ENCODE measurements around the gene SPEF2.

The SPEF2 gene

DNA sequence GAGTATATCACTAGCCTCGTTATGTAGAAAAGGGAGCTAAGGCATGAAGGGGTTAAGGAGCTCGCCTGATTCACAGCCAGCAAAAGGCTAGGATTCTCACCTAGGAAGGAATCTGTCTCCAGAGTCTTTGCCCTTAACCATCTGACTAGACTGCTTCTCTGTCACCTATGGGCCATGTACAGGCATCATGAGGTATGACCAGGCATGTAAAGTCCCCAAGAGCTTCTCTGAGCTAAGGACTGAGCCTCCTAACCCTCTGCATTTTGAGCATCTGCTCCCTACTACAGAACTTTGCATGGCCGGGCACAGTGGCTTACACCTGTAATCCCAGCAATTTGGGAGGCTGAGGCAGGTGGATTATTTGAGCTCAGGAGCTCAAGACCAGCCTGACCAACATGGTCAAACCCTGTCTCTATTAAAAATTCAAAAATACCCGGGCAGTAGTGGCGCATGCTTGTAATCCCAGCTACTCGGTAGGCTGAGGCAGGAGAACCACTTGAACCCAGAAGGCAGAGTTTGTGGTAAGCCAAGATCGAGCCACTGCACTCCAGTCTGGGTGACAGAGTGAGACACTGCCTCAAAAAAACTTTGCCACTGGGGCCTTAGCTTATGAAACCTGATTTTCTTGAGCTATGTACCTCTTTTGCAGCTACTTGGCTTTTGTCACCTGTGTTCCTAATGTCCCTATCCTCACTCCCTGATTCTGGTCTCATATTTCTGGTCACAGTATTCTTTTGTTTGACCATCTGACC is 205.9 kb downstream of the SPEF2 start:
- no peak overlapping the region for H2AFZ ChIP-seq (ENCODE audit: low read length)
- H4K20me1 ChIP-seq (ENCODE audit: insufficient read depth, low read length), result no peaks in the 10 kb centered on the region
- H3K79me2 ChIP-seq (ENCODE audit: insufficient read depth, low read length), result no peaks in the 10 kb centered on the region
- H3K9me3 ChIP-seq (ENCODE audit: low read length), result no peaks in the 10 kb centered on the region
- H3K9ac ChIP-seq (ENCODE audit: low read length), result no peak overlapping the region
- H3K4me2 ChIP-seq (ENCODE audit: low read length), result no peak overlapping the region
- TF ChIP-seq, protein P1, sequence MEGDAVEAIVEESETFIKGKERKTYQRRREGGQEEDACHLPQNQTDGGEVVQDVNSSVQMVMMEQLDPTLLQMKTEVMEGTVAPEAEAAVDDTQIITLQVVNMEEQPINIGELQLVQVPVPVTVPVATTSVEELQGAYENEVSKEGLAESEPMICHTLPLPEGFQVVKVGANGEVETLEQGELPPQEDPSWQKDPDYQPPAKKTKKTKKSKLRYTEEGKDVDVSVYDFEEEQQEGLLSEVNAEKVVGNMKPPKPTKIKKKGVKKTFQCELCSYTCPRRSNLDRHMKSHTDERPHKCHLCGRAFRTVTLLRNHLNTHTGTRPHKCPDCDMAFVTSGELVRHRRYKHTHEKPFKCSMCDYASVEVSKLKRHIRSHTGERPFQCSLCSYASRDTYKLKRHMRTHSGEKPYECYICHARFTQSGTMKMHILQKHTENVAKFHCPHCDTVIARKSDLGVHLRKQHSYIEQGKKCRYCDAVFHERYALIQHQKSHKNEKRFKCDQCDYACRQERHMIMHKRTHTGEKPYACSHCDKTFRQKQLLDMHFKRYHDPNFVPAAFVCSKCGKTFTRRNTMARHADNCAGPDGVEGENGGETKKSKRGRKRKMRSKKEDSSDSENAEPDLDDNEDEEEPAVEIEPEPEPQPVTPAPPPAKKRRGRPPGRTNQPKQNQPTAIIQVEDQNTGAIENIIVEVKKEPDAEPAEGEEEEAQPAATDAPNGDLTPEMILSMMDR (IDR thresholded peaks at IDR 0.05; ENCODE audit: low read length), result no peak
- TF ChIP-seq EZH2 (IDR thresholded peaks at IDR 0.05; ENCODE audit: borderline replicate concordance, low read length), result no peak
- no peaks in the 10 kb centered on the region for H3F3A ChIP-seq (ENCODE audit: insufficient read depth, low read length)
- H3K4me3 ChIP-seq (ENCODE audit: low read depth, low read length, poor library complexity, severe bottlenecking), result no peak overlapping the region
- no peaks in the 10 kb centered on the region for H3K27me3 ChIP-seq (ENCODE audit: insufficient read depth, low read length)
- no peaks in the 10 kb centered on the region; the same call in 1 of the 2 replicates for H3K36me3 ChIP-seq (ENCODE audit: insufficient read depth, low read length)
- no peaks in the 10 kb centered on the region for H3K9me2 ChIP-seq (ENCODE audit: low read depth, low read length)
- peaks cover 21% of the 10 kb centered on the region for H3K4me1 ChIP-seq (ENCODE audit: insufficient read depth, low read length, severe bottlenecking)
- no peak overlapping the region for H3K27ac ChIP-seq (ENCODE audit: low read depth, low read length, poor library complexity, severe bottlenecking)

DNA sequence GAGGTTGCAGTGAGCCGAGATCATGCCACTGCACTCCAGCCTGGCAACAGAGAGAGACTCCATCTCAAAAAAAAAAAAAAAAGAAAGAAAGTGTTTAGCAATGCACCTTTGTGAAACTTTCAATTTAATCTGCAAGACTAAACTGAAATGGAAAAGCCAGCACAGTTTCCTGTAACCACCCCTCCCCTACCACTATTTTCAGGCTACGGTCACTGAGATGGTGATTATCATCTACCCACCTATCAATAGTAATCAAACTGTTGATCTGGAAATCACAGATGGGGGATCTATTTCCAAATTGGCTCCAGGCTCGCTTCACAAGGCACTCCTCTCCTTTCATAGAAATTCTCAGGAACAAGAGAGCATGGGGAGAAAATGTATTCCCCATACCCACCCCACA is 208.4 kb downstream of the SPEF2 start:
- Histone ChIP-seq H3K4me1 (ENCODE audit: insufficient read depth, low read length, severe bottlenecking) (peaks cover 29% of the 10 kb centered on the region), H3K4me2 (ENCODE audit: low read length) (no peak overlapping the region), H3K79me2 (ENCODE audit: insufficient read depth, low read length) (no peaks in the 10 kb centered on the region), H3K9me3 (ENCODE audit: low read length) (no peaks in the 10 kb centered on the region), H4K20me1 (ENCODE audit: insufficient read depth, low read length) (no peaks in the 10 kb centered on the region), H3K36me3 (ENCODE audit: insufficient read depth, low read length) (no peaks in the 10 kb centered on the region; the same call in 1 of the 2 replicates), H2AFZ (ENCODE audit: low read length) (no peak overlapping the region), H3K27ac (ENCODE audit: low read depth, low read length, poor library complexity, severe bottlenecking) (no peak overlapping the region), H3K27me3 (ENCODE audit: insufficient read depth, low read length) (no peaks in the 10 kb centered on the region), H3K4me3 (ENCODE audit: low read depth, low read length, poor library complexity, severe bottlenecking) (no peak overlapping the region), H3F3A (ENCODE audit: insufficient read depth, low read length) (no peaks in the 10 kb centered on the region), H3K9me2 (ENCODE audit: low read depth, low read length) (no peaks in the 10 kb centered on the region), H3K9ac (ENCODE audit: low read length) (no peak overlapping the region)
- TF ChIP-seq, protein P1 (IDR thresholded peaks at IDR 0.05; ENCODE audit: low read length), result no peak
- TF ChIP-seq EZH2 (IDR thresholded peaks at IDR 0.05; ENCODE audit: borderline replicate concordance, low read length), result no peak

DNA sequence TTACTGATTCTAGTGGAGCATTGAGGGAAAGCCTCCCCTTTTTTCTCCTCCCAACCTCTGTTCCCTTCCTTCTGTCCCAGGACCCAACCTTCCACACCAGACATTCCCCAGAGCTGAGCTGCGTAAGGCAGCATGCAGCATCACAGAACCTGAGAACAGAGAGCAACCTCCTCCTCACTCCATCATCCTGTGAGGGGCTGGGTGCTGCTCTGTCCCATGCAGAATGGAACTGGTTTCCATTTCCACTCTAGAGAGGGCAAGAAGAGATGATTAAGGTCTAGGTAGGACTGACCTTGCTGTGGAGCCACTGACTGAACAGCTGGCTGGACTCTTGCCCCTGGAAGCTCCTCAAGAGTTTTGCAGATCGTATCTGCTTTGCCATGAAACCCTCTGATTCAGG is 208.9 kb downstream of the SPEF2 start:
- Histone ChIP-seq H3K27ac (ENCODE audit: low read depth, low read length, poor library complexity, severe bottlenecking) (no peak overlapping the region), H3F3A (ENCODE audit: insufficient read depth, low read length) (no peaks in the 10 kb centered on the region), H3K9me2 (ENCODE audit: low read depth, low read length) (no peaks in the 10 kb centered on the region), H3K9ac (ENCODE audit: low read length) (no peak overlapping the region), H3K27me3 (ENCODE audit: insufficient read depth, low read length) (no peaks in the 10 kb centered on the region), H3K9me3 (ENCODE audit: low read length) (no peaks in the 10 kb centered on the region), H3K4me3 (ENCODE audit: low read depth, low read length, poor library complexity, severe bottlenecking) (no peak overlapping the region), H4K20me1 (ENCODE audit: insufficient read depth, low read length) (no peaks in the 10 kb centered on the region), H3K4me2 (ENCODE audit: low read length) (no peak overlapping the region), H3K4me1 (ENCODE audit: insufficient read depth, low read length, severe bottlenecking) (peaks cover 29% of the 10 kb centered on the region), H3K79me2 (ENCODE audit: insufficient read depth, low read length) (no peaks in the 10 kb centered on the region), H2AFZ (ENCODE audit: low read length) (no peak overlapping the region), H3K36me3 (ENCODE audit: insufficient read depth, low read length) (no peaks in the 10 kb centered on the region; the same call in 1 of the 2 replicates)
- TF ChIP-seq EZH2 (IDR thresholded peaks at IDR 0.05; ENCODE audit: borderline replicate concordance, low read length), result no peak
- TF ChIP-seq, protein P1 (IDR thresholded peaks at IDR 0.05; ENCODE audit: low read length), result no peak
